Fibroblast of the aortic adventitia (primary cell): ENCODE measurements around the gene EGR2. TPM values are rescaled to one million over a fixed set of nuclear protein-coding genes. Genes with fewer than 3 reads are reported as not detected.

Experiments
- DNase-seq: peaks from one replicate; pipeline ENCODE4 v3.0.0-alpha.2; 2010; ENCODE audit warnings: low read depth
- H3K4me3 ChIP-seq: 2 replicates; pipeline ENCODE4 v1.5.1; 2011; ENCODE audit warnings: low read depth, mild to moderate bottlenecking, control low read depth, low read length, moderate library complexity
- CTCF ChIP-seq: IDR thresholded peaks from 2 replicates; pipeline ENCODE4 v1.5.1; 2011; ENCODE audit warnings: mild to moderate bottlenecking, low read length, control low read depth, inconsistent platforms; ENCODE audit not compliant: insufficient read depth
- total RNA-seq: library from RNA; depleted of rRNA; stranded (reverse); fragments of >200 nt; gene quantifications from 2 replicates; pipeline ENCODE4 v1.2.3, GENCODE V29; 2012; ENCODE audit warnings: low replicate concordance

Gene EGR2
- total RNA-seq, 1 donor = 0.90 TPM

GRCh38 chr10:62764011-62764410 is 52.2 kb downstream of the EGR2 start:
- no peak for DNase-seq
- H3K4me3 ChIP-seq = no peak overlapping the region
- no peak for TF ChIP-seq CTCF

GRCh38 chr10:62763155-62763554 is 53.0 kb downstream of the EGR2 start:
- TF ChIP-seq CTCF = no peak
- peak; percentile 4 for DNase-seq
- no peak overlapping the region for H3K4me3 ChIP-seq

Other genes starting within 250 kb of the EGR2 start
- 11.0 and 22.0 TPM in 2 replicates for gene ADO, start 11.6 kb downstream of the EGR2 start, total RNA-seq